HG02759 (cell line): Measurements from ENCODE around the gene UFL1.
"Not testable (repeated sequence)": the region's sequence is repeated elsewhere in the genome, so short reads cannot be mapped to it uniquely, and the experiment has no call there.

ENCODE experiments used
- ATAC-seq: cut with Tn5 transposase; IDR thresholded peaks from one replicate; pipeline ENCODE4 v1.9.1; 2021; ENCODE audit warnings: mild to moderate bottlenecking, moderate library complexity; ENCODE audit not compliant: unreplicated experiment

Gene UFL1

GRCh38 chr6:96521644-96522464, at the start of gene UFL1:
TSS of gene UFL1 (plus strand) at chr6:96521806. CDS start at chr6:96521874, 68 bp downstream.
- ATAC-seq = peak; percentile 96

- ATAC-seq = not testable (repeated sequence)
Observed at GRCh38 chr6:96472291-96472690, 49.3 kb upstream of the UFL1 start.

- no peak for ATAC-seq
Observed at GRCh38 chr6:96478695-96479094, 42.9 kb upstream of the UFL1 start.

- no peak for ATAC-seq
Observed at GRCh38 chr6:96491926-96492325, 29.7 kb upstream of the UFL1 start.

GRCh38 chr6:96499781-96500180, 21.8 kb upstream of the UFL1 start:
- no peak for ATAC-seq

GRCh38 chr6:96502915-96503314, 18.7 kb upstream of the UFL1 start:
- no peak for ATAC-seq

- ATAC-seq = no peak
Observed at GRCh38 chr6:96505363-96505762, 16.2 kb upstream of the UFL1 start.

GRCh38 chr6:96509281-96509680, 12.3 kb upstream of the UFL1 start:
- ATAC-seq = no peak

- no peak for ATAC-seq
Observed at GRCh38 chr6:96520171-96521115, 1.2 kb upstream of the UFL1 start.

- ATAC-seq = no peak
Observed at GRCh38 chr6:96521306-96521643, 331 bp upstream of the UFL1 start.

GRCh38 chr6:96522465-96523009, 931 bp downstream of the UFL1 start:
- ATAC-seq = peak; percentile 27

- ATAC-seq = no peak
Observed at GRCh38 chr6:96528193-96528592, 6.6 kb downstream of the UFL1 start.

- ATAC-seq = no peak
Observed at GRCh38 chr6:96532399-96532798, 10.8 kb downstream of the UFL1 start.

GRCh38 chr6:96537726-96538125, 16.1 kb downstream of the UFL1 start:
- ATAC-seq = no peak

- ATAC-seq = peak; percentile 65
Observed at GRCh38 chr6:96542702-96543101, 21.1 kb downstream of the UFL1 start.

GRCh38 chr6:96545882-96546281, 24.3 kb downstream of the UFL1 start:
- no peak for ATAC-seq

GRCh38 chr6:96547654-96548053, 26.0 kb downstream of the UFL1 start:
- no peak for ATAC-seq

- ATAC-seq = no peak
Observed at GRCh38 chr6:96554558-96554957, 33.0 kb downstream of the UFL1 start.

- ATAC-seq = not testable (repeated sequence)
Observed at GRCh38 chr6:96559740-96560139, 38.1 kb downstream of the UFL1 start.

- ATAC-seq = no peak
Observed at GRCh38 chr6:96562886-96563285, 41.3 kb downstream of the UFL1 start, which contains the start of gene FHL5. TSS of gene FHL5 (plus strand) at chr6:96563128. CDS start at chr6:96603614, 40,486 bp downstream.

GRCh38 chr6:96563853-96564252, 42.2 kb downstream of the UFL1 start:
- no peak for ATAC-seq
